ENCODE measurements around the gene RASA4B. TPM values are rescaled to one million over a fixed set of nuclear protein-coding genes. Genes with fewer than 3 reads are reported as not detected.

The RASA4B gene
- total RNA-seq, 4 donors from 2014 or later = 10.8 to 59.0 (median 21.2) TPM

DNA sequence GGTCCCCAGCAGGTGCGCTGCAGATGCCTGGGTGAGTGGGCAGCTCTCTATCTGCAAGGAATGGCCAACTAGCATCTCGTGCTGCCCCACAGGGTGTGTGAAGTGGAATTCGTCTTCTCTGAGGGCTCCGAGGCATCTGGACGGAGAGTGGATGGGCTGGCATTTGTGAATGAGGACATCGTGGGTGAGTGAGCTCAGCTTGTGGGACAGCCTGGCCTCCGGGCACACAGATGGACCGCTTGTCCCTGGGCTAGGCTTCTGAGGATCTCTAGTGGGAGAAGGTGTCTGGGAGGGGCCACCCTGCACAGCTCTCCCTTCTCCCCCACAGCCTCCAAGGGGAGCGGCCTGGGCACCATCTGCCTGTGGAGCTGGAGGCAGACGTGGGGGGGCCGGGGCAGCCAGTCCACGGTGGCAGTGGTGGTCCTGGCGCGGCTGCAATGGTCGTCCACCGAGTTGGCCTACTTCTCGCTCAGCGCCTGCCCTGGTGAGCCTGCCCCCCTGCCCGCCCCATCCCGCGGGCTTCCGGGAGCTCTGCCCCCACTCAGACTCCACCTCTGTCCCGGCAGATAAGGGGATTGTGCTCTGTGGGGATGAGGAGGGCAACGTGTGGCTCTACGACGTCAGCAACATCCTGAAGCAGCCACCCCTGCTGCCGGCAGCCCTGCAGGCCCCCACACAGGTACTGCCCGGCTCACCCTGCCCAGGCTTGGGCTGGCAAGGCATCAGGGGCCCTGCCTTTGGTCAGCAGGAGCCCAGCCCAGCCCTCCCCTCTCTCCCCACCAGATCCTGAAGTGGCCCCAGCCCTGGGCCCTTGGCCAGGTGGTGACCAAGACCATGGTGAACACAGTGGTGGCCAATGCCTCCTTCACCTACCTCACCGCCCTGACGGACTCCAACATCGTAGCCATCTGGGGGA is 45.2 kb downstream of the RASA4B start:
- DNase-seq = no peak

DNA sequence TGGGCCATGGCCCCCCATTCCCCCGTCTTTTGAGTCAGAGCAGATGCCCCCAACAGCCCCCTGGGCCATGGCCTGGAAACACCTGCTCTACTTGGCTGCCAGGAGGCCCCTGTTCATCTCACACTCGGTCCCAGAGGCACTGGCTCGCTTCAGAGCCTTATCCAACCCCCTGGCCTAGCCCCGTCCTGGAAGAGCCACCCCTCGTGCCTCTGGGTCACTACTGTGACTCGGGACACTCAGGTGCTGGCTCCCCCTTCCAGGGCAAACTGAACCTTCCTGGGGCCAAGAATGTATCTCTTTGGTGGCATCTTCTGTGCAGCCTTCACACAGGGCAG is 45.8 kb downstream of the RASA4B start:
- DNase-seq = no peak

More for the DNA sequence above, 45.2 kb downstream of the RASA4B start:
- Histone ChIP-seq H3K9me3 (no peaks in the 10 kb centered on the region), H3K27ac (no peak overlapping the region), H3K27me3 (no peaks in the 10 kb centered on the region), H3K36me3 (no peaks in the 10 kb centered on the region), H3K4me1 (no peaks in the 10 kb centered on the region), H3K4me3 (no peak overlapping the region)
- intact Hi-C loops (cut with DNase I; ENCODE audit: low total_unique reads) = no loop called here
- TF ChIP-seq, protein P1, sequence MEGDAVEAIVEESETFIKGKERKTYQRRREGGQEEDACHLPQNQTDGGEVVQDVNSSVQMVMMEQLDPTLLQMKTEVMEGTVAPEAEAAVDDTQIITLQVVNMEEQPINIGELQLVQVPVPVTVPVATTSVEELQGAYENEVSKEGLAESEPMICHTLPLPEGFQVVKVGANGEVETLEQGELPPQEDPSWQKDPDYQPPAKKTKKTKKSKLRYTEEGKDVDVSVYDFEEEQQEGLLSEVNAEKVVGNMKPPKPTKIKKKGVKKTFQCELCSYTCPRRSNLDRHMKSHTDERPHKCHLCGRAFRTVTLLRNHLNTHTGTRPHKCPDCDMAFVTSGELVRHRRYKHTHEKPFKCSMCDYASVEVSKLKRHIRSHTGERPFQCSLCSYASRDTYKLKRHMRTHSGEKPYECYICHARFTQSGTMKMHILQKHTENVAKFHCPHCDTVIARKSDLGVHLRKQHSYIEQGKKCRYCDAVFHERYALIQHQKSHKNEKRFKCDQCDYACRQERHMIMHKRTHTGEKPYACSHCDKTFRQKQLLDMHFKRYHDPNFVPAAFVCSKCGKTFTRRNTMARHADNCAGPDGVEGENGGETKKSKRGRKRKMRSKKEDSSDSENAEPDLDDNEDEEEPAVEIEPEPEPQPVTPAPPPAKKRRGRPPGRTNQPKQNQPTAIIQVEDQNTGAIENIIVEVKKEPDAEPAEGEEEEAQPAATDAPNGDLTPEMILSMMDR (IDR thresholded peaks at IDR 0.05) = no peak
- TF ChIP-seq POLR2A (IDR thresholded peaks at IDR 0.05) = no peak

DNA sequence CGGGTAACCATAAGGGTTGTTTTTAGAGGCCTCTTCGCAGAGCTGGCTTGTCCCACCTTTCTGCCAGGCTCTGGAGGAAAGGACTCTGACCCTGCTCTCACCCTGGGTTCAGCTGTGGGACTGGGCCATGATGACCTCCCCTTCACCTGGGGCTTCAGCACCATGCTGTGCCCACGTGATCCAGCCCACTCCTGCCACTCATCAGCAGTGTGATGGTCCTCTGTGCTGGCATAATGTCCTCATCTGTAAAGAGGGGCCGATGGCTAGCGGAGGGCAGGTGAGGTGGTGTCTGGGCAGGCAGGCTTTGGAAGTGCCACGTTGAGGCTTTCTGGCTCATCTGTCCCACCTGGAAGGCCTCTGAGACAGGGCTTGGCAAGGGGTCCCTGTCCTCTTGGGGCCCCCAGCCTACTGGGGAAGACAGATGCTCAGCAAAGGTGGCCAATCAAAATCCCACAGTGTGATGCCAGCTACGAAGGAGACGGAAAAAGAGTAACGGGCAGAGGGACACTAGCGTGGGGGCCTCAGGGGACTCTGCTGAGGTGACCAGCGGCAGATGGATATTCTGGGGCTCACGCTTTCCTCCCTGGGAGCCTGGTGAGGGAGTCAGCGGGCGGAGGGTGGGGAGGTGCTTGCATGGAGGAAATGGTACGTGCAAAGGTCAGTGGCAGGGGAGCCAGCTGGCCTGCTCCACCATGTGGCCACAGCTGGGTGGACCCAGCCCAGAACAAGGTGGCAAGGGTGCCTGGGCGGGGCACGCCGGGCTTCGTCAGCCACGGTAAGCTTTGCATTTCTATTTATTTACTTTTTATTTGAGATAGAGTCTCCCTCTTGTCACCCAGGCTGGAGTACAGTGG is 47.4 kb downstream of the RASA4B start:
- peaks cover 0 to 5% of the 10 kb centered on the region in 2 donors for H3K4me1 ChIP-seq
- intact Hi-C loops (cut with DNase I; ENCODE audit: low total_unique reads) = no loop called here
- H3K27me3 ChIP-seq = no peaks in the 10 kb centered on the region
- DNase-seq = no peak
- H3K27ac ChIP-seq = no peak overlapping the region
- H3K36me3 ChIP-seq = no peaks in the 10 kb centered on the region
- no peaks in the 10 kb centered on the region for H3K9me3 ChIP-seq
- TF ChIP-seq, protein P1 (IDR thresholded peaks at IDR 0.05) = no peak
- TF ChIP-seq POLR2A (IDR thresholded peaks at IDR 0.05) = no peak
- H3K4me3 ChIP-seq = no peak overlapping the region

More for the DNA sequence above, 45.8 kb downstream of the RASA4B start:
- no peaks in the 10 kb centered on the region for H3K9me3 ChIP-seq
- H3K4me1 ChIP-seq = no peaks in the 10 kb centered on the region
- H3K27me3 ChIP-seq = no peaks in the 10 kb centered on the region
- H3K36me3 ChIP-seq = no peaks in the 10 kb centered on the region
- TF ChIP-seq, protein P1 (IDR thresholded peaks at IDR 0.05) = no peak
- TF ChIP-seq POLR2A (IDR thresholded peaks at IDR 0.05) = no peak
- no peak overlapping the region for H3K4me3 ChIP-seq
- no peak overlapping the region for H3K27ac ChIP-seq
- intact Hi-C loops (cut with DNase I; ENCODE audit: low total_unique reads) = no loop called here

DNA sequence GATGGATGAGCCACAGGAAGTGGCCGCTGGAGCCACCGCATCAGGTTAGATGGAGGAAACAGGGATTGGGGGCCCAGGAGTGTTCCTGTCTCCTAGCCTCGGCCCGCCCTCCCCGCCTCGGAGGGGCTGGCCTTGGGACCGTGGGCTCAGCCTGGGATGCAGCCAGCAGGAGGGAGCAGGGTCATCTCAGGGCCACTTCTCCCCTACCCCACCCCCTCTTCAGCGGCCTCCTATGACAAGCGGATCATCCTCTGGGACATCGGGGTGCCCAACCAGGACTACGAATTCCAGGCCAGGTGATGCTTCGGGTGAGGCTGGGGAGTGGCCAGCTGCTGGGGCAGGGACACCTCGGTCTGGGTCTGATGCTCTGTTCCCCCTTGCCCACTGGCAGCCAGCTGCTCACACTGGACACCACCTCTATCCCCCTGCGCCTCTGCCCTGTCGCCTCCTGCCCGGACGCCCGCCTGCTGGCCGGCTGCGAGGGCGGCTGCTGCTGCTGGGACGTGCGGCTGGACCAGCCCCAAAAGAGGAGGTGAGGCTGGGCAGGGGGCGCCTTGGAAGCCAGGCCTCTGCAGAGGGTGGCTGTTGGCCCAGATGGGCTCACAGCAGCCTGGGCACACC is 48.1 kb downstream of the RASA4B start:
- Histone ChIP-seq H3K27me3 (no peaks in the 10 kb centered on the region), H3K27ac (no peak overlapping the region), H3K4me3 (no peak overlapping the region), H3K36me3 (no peaks in the 10 kb centered on the region), H3K4me1 (peaks cover 0 to 5% of the 10 kb centered on the region in 2 donors), H3K9me3 (no peaks in the 10 kb centered on the region)
- TF ChIP-seq, protein P1 (IDR thresholded peaks at IDR 0.05) = no peak
- no peak for TF ChIP-seq POLR2A (IDR thresholded peaks at IDR 0.05)
- DNase-seq = no peak
- intact Hi-C loops (cut with DNase I; ENCODE audit: low total_unique reads) = no loop called here

Data from uterus (tissue), 4 donors.